DMS153 treated with DMSO at 0.1 percent for 48 hours (cell line): ENCODE measurements around the gene ADCY4.
"Not testable (repeated sequence)": the region's sequence is repeated elsewhere in the genome, so short reads cannot be mapped to it uniquely, and the experiment has no call there.

Source experiments
- DNase-seq: peaks from one replicate; lab custom pipeline; 2025; ENCODE audit not compliant: unreplicated experiment; lab: John Stamatoyannopoulos, UW

Gene ADCY4

DNA sequence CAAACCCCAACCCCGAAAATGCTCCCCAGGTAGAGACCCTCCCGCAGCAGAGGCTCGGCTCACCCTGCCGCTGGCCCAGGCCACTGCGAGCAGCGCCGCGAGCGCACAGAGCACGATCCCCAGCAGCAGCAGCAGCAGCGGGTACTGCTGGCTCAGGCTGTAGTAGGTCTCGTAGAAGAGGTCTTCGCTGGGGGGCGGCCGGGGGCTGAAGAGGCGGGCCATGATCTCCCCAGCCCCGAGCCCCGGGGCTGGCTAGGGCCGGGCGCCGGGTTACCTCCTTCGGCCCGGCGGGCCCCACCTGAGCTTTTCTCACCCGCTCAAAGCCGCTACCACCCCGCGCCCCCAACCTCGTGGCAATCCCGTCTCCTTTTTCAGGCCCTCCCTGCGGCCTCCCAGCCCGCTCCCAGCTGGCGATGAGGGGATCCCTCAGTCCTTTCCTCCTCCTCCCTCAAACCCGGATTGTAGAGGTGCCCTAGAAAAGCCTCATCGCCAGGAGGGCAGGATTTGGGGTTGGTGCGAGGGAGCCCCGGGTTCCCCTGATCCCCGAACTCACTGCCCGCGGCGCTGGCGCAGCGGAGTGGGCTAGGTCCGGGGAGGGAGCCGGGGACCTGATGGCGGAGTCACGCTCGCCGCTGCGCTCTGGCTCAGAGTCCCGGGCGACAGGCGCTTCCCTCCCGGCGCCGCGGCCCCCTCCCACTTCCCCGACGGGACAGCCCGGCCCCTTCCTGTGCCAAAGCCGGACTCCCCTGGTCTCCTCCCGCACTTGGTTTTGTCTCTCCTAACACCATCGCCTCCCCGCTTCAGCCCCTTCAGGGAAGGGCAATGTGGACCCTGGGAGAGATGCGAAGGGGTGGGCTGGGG lies at the start of gene ADCY4:
ADCY4 (minus strand) TSS at position 641 of the 861 bp plus-strand sequence; CDS start at position 222, 419 bp downstream.
- DNase-seq: no peak

DNA sequence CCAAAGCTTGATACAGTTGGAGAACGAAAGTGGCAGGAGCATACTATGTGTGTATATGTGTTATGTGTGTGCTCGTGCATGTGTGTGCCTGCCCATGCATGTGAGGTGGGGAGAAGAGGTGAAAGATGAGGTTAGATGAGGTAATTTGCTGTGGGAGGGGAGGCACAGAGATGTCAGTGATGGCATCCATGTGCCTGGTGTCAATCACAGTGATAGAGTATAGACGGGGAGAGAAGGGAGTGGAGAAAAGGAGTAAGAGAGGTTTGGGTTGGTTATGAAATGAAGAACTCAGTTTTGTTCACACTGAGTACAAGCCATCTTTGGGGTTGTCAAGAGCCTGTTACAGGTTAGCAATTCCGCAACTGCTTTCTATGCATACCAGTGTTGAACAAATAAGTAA lies 49.3 kb upstream of the ADCY4 start:
- no peak for DNase-seq

DNA sequence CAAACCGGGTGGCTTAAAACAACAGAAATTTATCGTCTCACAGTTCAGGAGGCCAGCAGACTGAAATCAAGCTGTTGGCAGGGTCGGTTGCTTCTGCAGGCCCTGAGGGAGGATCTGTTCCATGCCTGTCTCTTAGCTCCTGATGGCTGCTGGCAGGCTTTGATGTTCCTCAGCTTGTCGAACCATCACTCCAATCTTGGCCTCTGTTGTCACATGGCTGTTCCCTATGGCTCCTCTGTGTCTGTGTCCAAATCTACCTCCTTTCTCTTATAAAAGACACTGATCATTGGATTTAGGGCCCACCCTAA lies 47.1 kb upstream of the ADCY4 start:
- DNase-seq: no peak

DNA sequence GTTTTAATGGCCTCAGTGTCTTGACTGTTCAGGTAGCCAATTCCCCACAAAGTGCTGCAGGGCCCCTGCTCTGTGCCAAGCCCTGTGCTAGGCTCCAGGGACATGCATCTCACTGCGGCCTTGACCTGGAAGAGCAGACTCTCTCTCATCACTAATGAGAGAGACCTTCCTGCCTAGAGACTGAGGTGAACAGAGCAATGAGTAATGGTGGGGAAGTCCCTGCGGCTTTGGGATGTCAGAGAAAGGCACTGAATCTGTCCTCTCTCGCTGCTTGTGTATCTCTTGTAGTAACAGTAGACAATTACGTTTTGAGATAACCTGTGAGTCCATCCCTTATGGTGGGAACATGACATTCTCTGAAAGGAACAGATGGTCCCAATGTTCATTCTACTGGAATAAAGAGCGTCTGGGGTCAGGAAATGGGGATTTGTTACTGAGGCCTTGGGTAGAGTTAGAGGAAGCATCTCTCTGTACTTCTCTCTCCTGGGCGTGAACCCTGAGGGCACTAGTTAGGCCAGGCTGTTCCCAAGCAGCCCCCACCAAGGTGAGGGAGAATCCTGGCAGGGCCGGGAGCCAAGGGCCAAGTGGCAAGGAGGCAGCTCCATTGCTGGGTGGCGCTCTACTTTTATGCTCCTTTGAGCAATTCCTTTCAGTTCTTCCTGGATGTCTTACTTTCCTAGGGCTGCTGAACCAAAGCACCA lies 46.6 kb upstream of the ADCY4 start:
- no peak for DNase-seq

DNA sequence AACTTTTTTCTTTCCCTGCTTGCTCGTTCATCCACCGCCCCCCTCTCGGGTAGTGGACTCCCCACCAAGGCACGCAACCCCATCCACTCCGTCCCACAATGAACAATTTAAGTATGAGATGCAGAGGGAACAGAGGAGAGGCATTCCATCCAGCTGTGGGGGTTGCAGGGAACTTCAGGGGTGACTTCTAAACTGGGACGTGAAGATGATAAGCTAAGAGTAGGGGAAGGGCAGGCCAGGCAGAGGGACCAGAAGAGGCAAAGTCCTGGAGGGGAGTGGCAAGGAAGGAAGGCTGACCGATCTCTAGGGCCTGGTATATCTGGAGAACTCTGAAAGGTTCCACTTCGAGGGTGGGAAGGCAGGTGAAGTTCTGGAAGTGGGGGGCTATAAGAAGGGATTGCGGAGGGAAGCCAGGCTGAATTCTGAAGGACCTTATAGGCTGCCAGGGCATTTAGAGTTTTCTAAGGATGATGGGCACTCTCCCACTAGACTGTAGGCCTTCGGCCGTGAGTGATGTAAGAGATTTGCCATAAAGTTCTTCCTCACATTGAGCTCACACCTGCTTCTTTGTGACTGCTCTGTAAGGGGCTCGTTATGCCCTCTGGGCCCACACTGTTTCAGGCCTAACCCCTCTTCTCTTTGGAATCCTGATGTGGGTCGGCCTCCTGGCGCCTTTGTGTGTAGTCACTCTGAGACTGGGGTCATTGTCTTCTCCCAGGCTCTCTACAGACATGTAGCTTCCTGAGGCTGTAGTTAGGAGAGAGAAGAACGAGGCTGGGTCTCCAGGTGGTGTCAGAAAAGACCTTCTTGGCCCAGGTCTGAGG lies 45.2 kb upstream of the ADCY4 start:
- no peak for DNase-seq

DNA sequence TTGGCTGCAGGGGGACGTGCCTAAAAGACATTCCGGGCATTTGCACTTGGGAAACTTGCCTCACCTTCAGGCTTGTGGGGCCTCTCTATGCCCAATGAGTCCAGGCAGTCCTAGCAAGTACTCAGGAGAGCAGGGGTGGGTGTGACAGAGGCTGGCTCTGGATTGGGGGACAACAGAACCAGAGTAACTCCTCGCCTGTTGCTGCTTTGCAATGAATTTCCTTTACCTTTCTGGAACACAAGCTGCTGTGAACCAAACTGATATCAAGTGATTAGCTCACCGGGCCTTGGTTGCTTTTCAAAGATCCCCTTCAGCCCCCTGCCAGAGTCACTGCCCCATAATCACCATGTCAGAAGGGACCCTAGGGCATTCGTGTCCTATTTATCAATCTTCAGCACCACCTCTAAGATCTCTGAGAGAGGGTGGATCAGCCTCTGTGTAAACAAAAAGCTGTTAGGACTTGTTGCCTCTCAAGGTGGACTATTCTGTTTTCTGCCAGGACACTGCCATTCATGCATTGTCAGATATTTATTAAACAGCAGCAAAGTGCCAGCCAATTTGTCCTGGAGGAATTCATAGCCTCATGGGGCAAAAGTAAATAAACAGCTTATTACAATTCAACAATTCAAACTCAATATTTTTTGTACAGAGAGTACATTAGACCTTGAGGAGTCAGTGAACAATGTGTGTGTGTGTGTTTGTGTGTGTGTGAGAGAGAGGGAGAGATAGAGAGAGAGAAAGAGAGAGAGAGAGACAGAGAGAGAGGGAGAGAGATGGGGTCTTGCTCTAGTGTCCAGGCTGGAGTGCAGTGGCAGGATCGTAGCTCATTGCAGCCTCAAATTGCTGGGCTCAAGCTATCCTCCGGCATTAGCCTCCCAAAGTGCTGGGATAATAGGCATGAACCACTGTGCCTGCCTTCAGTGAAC lies 44.4 kb upstream of the ADCY4 start:
- DNase-seq: no peak

DNA sequence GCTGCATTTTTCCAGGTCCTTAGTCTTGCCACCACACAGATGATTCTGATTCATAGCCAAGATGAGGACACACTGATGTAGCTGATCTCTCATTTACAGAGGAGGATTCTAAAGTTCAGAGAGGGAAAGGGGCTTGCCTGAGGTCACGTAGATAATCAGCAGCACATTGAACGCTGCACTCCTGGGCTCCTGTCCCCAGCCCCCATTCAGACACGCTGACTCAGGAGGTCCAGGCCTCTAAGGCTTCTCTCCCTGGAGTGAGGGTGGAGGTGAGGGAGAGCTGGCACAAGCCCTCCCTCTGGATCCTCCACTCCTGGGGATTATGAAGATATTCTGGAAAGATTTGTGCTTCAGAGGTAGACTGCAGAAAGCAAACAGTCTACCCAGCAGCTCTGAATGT lies 43.5 kb upstream of the ADCY4 start:
- DNase-seq: no peak

DNA sequence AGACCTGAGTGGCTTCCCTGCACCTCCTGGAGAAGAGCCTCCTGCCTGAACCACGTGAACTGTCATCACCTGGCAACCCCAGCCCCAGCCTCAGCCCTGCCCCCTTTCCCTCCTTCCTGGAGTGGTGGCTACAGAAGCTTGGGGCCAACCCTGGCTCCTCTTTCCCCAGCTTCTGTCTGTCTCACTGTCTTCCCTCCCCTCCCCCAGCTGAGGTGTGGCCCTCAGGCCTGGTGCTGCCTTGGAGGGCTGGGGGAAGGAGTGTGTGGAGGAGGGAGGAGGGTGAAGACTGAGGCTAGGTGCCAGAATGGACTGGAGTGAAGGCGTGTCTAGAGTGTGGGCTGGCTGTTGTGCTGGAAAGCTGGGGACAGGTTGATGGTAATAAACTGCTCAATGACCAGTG lies 42.8 kb upstream of the ADCY4 start:
- no peak for DNase-seq

DNA sequence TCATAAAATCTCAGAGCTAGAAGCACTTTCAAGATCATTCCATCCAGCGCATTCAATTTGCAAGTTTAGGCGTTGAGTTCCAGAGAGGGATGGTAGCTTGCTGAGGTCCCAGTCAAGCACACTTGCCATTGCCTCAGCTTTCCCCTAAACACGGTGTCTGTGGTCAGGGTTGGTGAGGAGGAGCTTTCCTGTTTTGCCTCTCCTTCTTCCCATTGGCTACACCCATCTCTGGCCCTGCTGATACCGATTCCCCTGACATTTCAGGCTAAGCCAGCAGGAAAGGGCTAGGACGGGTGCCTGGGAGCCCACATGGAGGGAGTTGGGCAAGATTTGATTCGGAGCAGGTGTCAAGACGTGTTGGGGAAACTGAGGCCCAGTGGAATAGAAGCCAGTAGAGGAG lies 42.3 kb upstream of the ADCY4 start:
- no peak for DNase-seq

DNA sequence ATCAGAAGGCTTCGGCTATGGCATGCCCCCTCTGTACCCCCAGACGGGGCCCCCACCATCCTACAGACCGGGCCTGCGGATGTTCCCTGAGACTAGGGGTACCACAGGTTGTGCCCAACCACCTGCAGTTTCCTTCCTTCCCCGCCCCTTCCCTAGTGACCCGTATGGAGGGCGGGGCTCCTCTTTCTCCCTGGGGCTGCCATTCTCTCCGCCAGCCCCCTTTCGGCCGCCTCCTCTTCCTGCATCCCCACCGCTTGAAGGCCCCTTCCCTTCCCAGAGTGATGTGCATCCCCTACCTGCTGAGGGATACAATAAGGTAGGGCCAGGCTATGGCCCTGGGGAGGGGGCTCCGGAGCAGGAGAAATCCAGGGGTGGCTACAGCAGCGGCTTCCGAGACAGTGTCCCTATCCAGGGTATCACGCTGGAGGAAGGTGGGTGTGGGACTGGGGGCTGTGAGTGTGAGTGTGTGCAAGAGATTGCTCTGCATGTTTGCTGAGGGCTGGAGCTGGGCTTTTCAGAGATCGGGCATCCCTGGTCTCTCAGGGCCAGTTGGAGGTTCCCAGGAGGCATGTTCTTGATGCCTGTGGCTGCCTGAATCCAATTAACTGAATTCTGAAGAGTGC lies 41.7 kb upstream of the ADCY4 start:
- DNase-seq: no peak

DNA sequence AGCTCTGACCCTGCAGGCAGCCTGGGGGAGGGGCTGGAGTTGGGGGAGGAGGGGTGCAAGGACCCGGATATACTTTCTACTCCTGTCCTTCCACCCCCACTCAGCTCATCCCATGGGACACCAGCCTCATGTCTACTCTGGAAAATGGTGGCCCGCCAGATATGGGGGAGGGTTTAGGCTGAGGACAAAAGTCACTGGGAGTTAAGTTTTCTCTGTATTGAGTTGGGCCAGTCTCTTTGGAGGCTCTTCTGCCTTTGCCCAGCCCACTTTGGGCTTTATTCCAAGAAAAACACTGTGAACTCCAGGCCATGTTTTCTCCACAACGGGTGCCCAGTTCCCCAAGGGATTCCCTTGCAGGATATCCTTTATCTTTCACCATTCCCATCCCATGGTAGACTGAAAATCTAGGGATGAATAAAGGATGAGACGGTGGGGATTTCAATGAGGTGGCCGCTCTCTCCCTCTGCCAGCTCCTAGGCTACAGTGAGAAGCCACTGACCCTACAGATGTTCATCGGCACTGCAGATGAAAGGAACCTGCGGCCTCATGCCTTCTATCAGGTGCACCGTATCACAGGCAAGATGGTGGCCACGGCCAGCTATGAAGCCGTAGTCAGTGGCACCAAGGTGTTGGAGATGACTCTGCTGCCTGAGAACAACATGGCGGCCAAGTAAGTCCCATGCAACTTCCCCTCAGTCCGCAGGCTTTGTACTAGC lies 38.0 kb upstream of the ADCY4 start:
- peak; percentile 26 for DNase-seq

DNA sequence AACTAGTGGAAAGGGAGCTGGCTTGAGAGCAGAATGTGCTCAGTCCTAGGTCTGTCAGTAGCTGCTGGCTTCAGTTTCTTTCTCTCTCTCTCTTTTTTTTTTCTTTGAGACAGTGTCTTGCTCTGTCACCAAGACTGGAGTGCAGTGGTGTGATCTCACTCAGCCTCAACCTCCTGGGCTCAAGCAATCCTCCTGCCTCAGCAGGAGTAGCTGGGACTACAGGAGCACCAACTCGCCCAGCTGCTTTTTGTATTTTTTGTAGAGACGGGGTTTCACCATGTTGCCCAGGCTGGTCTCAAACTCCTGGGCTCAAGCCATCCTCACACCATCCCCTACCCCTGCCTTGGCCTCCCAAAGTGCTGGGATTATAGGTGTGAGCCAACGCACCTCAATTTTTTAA lies 36.7 kb upstream of the ADCY4 start:
- not testable (repeated sequence) for DNase-seq

DNA sequence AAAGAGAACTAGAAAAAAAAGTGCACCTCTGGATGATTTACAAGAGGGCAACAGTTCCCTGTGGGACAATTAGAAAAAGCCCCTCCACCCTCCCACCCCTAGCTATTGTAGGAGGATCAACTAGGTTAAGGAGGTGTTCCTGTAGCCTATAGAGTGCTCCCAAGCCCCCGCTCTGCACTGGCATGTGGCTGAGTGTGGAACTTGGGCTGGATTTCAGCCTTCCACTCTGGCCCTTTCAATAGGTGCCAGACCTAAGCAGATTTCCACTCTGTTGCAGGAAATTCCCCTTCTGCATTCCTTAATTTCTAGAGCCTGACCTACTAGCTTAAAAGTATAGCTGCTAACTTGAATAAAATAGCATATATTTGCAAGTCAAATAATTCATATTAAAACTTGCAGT lies 35.9 kb upstream of the ADCY4 start:
- no peak for DNase-seq

DNA sequence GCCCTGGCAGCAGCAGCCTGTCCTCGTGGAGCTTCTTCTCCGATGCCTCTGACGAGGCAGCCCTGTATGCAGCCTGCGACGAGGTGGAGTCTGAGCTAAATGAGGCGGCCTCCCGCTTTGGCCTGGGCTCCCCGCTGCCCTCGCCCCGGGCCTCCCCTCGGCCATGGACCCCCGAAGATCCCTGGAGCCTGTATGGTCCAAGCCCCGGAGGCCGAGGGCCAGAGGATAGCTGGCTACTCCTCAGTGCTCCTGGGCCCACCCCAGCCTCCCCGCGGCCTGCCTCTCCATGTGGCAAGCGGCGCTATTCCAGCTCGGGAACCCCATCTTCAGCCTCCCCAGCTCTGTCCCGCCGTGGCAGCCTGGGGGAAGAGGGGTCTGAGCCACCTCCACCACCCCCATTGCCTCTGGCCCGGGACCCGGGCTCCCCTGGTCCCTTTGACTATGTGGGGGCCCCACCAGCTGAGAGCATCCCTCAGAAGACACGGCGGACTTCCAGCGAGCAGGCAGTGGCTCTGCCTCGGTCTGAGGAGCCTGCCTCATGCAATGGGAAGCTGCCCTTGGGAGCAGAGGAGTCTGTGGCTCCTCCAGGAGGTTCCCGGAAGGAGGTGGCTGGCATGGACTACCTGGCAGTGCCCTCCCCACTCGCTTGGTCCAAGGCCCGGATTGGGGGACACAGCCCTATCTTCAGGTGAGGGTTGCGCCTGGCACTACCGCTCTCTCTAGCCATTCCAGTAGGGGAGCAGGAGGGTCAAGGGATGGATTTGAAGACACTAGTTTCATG lies 35.2 kb upstream of the ADCY4 start:
- DNase-seq: no peak

DNA sequence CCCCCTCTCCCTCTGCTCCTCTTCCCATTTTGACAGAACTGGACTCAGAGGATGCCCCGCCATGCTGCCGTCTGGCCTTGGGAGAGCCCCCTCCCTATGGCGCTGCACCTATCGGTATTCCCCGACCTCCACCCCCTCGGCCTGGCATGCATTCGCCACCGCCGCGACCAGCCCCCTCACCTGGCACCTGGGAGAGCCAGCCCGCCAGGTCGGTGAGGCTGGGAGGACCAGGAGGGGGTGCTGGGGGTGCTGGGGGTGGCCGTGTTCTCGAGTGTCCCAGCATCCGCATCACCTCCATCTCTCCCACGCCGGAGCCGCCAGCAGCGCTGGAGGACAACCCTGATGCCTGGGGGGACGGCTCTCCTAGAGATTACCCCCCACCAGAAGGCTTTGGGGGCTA lies 34.6 kb upstream of the ADCY4 start:
- no peak for DNase-seq

DNA sequence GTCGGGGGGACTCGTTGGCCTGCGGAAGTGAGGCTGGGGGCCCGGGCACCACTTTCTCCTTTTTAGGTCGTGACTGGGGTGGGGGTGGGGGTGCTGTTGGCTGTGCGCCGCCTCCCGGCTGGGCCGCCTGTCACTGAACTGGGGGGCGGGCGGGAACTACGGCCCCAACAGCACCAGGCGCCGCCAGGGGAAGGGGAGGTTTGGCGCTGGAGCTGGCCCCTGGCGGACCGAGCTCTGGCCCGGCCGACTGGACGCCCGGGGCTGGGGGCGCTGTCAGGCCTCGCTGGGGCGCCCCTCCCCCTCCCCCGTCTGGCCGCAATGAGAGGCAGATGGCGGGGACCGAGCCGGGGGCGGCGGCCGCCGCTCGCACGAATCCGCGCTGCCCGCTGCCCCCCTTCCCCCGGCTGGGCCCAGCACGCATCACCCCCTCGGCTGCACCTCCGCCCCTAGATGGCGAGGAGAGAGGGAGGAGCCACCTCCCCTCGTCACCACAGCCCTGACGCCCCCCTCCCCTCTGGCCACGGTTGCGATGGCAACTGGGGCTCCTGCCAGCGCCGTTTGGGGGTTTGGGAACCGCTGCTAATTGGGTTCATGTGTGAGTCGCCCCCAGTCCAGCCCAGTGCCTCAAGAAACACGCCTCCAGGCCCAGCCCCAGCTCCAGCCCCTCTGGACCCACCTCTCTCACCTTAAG lies 33.8 kb upstream of the ADCY4 start:
- DNase-seq: no peak

DNA sequence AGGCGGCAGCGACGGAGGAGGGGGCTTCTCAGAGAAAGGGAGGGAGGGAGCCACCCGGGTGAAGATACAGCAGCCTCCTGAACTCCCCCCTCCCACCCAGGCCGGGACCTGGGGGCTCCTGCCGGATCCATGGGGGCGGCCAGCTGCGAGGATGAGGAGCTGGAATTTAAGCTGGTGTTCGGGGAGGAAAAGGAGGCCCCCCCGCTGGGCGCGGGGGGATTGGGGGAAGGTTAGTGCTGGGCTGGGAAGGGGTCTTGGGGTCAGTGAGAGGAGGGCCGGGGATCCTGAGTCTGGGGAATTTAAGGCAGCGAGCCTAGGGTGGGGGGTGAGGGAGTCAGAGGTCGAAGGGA lies 33.3 kb upstream of the ADCY4 start:
- DNase-seq: no peak

DNA sequence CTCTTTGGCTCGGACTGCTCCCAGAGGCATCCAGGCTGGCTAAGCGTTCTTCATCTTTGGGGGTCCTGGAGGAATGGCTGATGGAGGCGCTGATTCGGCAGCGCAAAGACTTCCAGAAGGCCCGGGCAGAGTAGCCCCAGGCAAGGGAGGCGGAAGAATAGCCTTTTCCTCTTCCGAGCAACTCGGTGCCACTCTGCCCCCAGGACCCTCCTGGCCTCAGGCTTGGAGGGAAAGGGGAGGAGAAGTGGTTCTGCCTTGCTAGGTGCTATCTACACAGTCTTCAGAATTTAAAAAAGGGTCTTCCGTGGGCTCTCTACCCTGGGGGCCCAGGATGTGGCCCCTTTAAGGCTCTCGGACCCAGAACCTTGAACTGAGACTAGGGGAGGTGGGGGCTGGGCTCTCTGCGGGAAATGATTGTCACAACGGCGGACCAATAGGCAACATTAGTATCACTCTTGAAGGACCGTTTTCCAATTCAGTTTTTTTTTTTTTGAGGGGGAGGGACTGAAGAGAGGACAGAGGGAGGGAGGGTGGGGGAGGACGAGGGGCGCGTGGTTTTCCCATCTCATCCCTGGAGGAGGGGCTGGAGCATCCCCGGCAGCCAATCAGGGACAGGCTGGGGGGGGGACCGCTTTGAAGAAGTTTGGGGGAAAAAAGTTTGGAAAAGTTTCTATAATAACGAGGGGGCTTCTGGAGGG lies 32.8 kb upstream of the ADCY4 start, which contains the start of gene NFATC4:
NFATC4 (plus strand) TSS at position 671 of the 698 bp plus-strand sequence. CDS start 157 bp downstream, outside the sequence.
- DNase-seq: peak; percentile 83
